ENCODE results near the gene RBBP9.
"Not testable (repeated sequence)": the region's sequence is repeated elsewhere in the genome, so short reads cannot be mapped to it uniquely, and the experiment has no call there.

Gene RBBP9
- long read RNA-seq, donor 1, transcript RBBP9-201 (5 exons, 3,861 nt): major isoform, 9 of 12 reads
- long read RNA-seq, donor 1, partial matches to known transcripts: 0 of 12 reads
- long read RNA-seq, donor 1, other reads (novel, unspliced or antisense): 0 of 12 reads
- long read RNA-seq, donor 2, transcript RBBP9-201 (5 exons, 3,861 nt): major isoform, 16 of 16 reads
- long read RNA-seq, donor 2, partial matches to known transcripts: 0 of 16 reads
- long read RNA-seq, donor 2, other reads (novel, unspliced or antisense): 0 of 16 reads
- long read RNA-seq, donor 3, transcript RBBP9-201 (5 exons, 3,861 nt): major isoform, 9 of 10 reads
- long read RNA-seq, donor 3, partial matches to known transcripts: 0 of 10 reads
- long read RNA-seq, donor 3, other reads (novel, unspliced or antisense): 0 of 10 reads
- long read RNA-seq, donor 4, transcript RBBP9-201 (5 exons, 3,861 nt): major isoform, 16 of 19 reads
- long read RNA-seq, donor 4, partial matches to known transcripts: 0 of 19 reads
- long read RNA-seq, donor 4, other reads (novel, unspliced or antisense): 0 of 19 reads
- long read RNA-seq, donor 5, transcript RBBP9-201 (5 exons, 3,861 nt): major isoform, 5 of 7 reads
- long read RNA-seq, donor 5, partial matches to known transcripts: 0 of 7 reads
- long read RNA-seq, donor 5, other reads (novel, unspliced or antisense): 0 of 7 reads
- long read RNA-seq, donor 6, transcript RBBP9-201 (5 exons, 3,861 nt): major isoform, 11 of 15 reads
- long read RNA-seq, donor 6, partial matches to known transcripts: 0 of 15 reads
- long read RNA-seq, donor 6, other reads (novel, unspliced or antisense): 0 of 15 reads
- long read RNA-seq, donor 7, transcript RBBP9-201 (5 exons, 3,861 nt): major isoform, 18 of 31 reads
- long read RNA-seq, donor 7, partial matches to known transcripts: 10 of 31 reads
- long read RNA-seq, donor 7, other reads (novel, unspliced or antisense): 0 of 31 reads
- long read RNA-seq, donor 8, transcript RBBP9-201 (5 exons, 3,861 nt): major isoform, 6 of 27 reads
- long read RNA-seq, donor 8, partial matches to known transcripts: 11 of 27 reads
- long read RNA-seq, donor 8, other reads (novel, unspliced or antisense): 8 of 27 reads

GRCh38 chr20:18496740-18497592, at the start of gene RBBP9:
Gene RBBP9, minus strand, starts transcription at chr20:18497225. Its CDS starts 58 bp downstream, at chr20:18497167.
- peak; percentile 90 for DNase-seq

- no peak for DNase-seq
These were observed 48.5 kb upstream of the RBBP9 start for GRCh38 chr20:18545566-18545965.

GRCh38 chr20:18543932-18544331, 46.9 kb upstream of the RBBP9 start:
- no peak for DNase-seq

- DNase-seq: no peak
These were observed 46.2 kb upstream of the RBBP9 start for GRCh38 chr20:18543216-18543615.

- DNase-seq: no peak
These were observed 44.7 kb upstream of the RBBP9 start for GRCh38 chr20:18541741-18542140.

GRCh38 chr20:18537651-18538050, 40.6 kb upstream of the RBBP9 start:
- no peak for DNase-seq

DNA sequence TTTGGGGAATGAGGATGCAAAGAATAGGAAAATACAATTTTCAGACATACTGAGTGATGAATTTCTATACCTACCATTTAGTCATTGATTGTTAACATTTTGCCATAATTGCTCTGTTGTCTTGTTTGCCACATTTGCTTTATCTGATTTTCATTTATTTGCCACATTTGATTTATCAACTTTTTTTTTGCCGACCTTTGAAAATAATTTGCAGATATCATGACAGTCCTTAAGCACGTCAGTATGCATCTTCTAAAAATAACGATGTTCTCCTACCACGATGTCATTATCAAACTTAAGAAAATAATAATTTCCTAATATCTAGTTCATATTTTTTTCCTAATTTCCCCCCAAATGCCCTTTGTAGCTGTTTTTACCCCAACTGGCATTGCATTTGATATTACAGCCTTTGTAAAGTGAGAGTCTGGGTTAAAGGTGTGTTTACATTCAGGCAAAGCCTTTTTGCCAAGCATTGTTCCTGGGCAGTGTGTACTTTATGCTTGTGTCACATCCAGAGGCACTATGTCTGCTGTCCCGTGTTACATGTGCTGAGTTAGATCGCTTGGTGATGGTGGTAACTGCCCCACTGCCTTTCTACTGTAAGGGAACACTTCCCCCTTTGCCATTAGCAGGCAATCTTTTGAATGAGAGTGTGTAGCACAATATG, 37.1 kb upstream of the RBBP9 start:
- DNase-seq: no peak

DNA sequence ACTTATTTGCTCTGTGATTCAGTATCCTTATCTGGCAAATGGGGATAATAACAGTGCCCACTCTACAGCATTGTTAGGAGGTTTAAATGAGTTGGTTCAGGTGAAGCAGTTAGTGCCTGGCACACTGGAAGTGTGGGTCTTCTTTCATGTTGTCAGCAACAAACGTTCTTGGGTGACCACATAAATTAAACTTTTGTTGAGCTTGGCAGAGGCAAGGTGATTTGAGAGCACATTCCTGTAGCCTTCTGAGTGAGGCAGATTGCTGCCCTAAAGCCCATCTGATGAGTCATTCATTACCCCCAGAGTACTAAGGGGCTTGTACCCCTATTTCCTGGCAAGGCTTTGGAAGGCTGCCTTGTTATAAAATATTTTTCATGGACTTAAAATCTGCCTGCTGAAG, 36.5 kb upstream of the RBBP9 start:
- no peak for DNase-seq

- no peak for DNase-seq
These were observed 35.6 kb upstream of the RBBP9 start for GRCh38 chr20:18532626-18533025.

GRCh38 chr20:18529041-18529440, 32.0 kb upstream of the RBBP9 start:
- DNase-seq: no peak

DNA sequence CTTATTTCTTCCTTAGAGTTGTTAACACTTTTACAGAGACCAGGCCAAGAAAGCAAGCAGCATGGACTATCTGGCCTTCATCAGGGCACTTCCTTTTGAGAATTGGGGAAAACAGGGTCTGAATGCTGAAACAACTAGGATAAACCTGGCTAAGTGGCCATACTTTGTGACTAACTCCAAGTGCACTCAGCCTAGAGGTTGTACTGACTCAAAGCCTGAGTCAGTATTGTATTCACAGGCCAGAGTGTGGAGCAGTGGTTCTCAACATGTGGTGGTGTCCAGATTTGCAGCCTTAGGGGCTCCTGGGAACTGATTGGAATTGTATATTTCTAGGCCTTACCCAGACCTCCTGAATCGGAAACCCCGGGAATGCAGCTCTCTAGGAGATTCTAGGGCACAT, 30.8 kb upstream of the RBBP9 start:
- no peak for DNase-seq

- DNase-seq: no peak
These were observed 30.3 kb upstream of the RBBP9 start for GRCh38 chr20:18527339-18527738.

DNA sequence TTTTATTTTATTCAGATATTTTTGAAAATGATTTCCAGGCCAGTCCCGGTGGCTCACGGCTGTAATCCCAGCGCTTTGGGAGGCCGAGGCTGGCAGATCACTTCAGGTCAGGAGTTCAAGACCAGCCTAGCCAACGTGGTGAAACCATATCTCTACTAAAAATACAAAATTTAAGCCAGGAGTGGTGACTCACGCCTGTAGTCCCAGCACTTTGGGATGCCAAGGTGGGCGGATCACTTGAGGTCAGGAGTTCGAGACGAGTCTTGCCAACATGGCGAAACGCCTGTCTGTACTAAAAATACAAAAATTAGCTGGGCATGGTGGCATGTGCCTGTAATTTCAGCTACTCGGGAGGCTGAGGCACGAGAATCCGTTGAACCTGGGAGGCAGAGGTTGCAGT, 29.7 kb upstream of the RBBP9 start:
- DNase-seq: not testable (repeated sequence)

DNA sequence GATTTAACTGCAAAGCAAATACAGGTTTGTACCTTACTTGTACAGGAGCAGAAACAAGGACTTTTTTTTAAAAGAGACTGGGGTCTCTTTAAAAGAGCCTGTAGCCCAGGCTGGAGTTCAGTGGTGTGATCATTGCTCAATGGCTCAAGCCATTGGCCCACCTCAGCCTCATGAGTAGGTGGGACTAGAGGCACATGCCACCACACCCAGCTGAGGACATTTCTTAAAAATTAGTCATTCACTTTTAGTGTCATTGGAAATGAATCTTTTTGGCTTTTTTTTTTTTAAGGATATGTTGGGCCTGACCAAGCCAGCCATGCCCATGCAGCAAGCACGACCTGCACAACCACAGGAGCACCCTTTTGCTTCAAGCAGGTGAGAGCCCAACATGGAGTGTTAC, 27.6 kb upstream of the RBBP9 start:
- no peak for DNase-seq

DNA sequence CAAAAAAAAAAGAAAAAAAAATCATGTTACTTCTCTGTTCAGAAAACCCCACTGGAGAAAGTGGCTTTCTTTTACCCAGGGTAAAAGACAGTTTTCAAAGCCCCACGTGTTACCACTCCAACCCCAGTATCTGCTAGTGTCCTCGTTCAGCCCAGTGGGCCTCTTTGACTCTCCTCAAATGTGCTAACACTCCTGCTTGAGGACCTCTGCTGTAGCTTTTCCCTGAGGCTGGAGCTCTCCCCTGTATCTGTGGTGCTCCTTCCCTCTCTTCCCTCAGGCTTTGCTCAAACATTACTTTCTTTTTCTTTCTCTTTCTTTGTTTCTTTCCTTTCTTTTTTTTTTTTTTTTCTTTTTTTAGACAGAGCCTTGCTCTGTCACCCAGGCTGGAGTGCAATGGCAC, 26.0 kb upstream of the RBBP9 start:
- DNase-seq: no peak

DNA sequence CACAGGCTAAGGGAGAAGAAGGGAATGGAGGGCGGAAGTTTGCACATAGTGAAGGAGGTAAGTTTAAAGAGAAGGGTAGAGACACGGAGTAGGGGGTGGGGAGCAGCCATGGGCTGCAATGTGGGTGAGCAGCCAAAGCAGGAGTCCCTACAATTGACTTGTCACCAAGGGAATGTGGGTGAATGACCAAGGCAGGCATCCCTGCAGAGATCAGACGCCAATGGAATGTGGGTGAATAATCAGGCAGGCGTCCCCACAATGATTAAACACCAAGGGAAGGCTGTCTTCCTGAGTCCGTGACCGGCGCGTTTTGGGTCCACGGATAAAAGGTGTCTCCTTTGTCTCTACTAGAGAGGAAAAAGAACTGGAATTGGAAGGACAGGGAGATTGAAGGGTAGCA, 25.0 kb upstream of the RBBP9 start:
- not testable (repeated sequence) for DNase-seq

- DNase-seq: no peak
These were observed 18.9 kb upstream of the RBBP9 start for GRCh38 chr20:18515973-18516372.

GRCh38 chr20:18514127-18514526, 17.1 kb upstream of the RBBP9 start:
- no peak for DNase-seq

GRCh38 chr20:18513208-18513607, 16.2 kb upstream of the RBBP9 start:
- DNase-seq: no peak

- DNase-seq: no peak
These were observed 14.5 kb upstream of the RBBP9 start for GRCh38 chr20:18511571-18511970.
